ENCODE results near the gene SEZ6. TPM values are rescaled to one million over a fixed set of nuclear protein-coding genes. Genes with fewer than 3 reads are reported as not detected.
A peak's percentile ranks its signal among the peaks of the same experiment; 100 is the strongest.
"Not testable (repeated sequence)": the region's sequence is repeated elsewhere in the genome, so short reads cannot be mapped to it uniquely, and the experiment has no call there.

SEZ6 gene
- total RNA-seq, 3 donors from 2014 or later, result 0.31 to 1.0 TPM; not detected in 1

- ATAC-seq, result no peak
- peaks cover 19% of the 10 kb centered on the region for H3K4me1 ChIP-seq (ENCODE audit: low read depth)
- TF ChIP-seq CTCF (IDR thresholded peaks at IDR 0.05), result no peak
- no peaks in the 10 kb centered on the region for H3K36me3 ChIP-seq (ENCODE audit: low read depth)
- H3K4me3 ChIP-seq, result no peak overlapping the region
- no peak for DNase-seq
- intact Hi-C loops (cut with DNase I, micrococcal nuclease), result no loop called here
- H3K9me3 ChIP-seq, result no peaks in the 10 kb centered on the region
Measured at GRCh38 chr17:28940675-28941074, 65.2 kb downstream of the SEZ6 start.

- Histone ChIP-seq H3K4me3 (no peak overlapping the region), H3K36me3 (ENCODE audit: low read depth) (no peaks in the 10 kb centered on the region), H3K4me1 (ENCODE audit: low read depth) (peaks cover 19% of the 10 kb centered on the region), H3K9me3 (no peaks in the 10 kb centered on the region)
- no peak for TF ChIP-seq CTCF (IDR thresholded peaks at IDR 0.05)
- ATAC-seq (no peak), DNase-seq (no peak)
- intact Hi-C loops (cut with DNase I, micrococcal nuclease), result no loop called here
Measured at GRCh38 chr17:28940142-28940541, 65.7 kb downstream of the SEZ6 start.

GRCh38 chr17:28938552-28938951 is 67.3 kb downstream of the SEZ6 start:
- ATAC-seq (no peak), DNase-seq (no peak)
- Histone ChIP-seq H3K4me1 (ENCODE audit: low read depth) (peaks cover 19% of the 10 kb centered on the region), H3K36me3 (ENCODE audit: low read depth) (no peaks in the 10 kb centered on the region), H3K9me3 (no peaks in the 10 kb centered on the region), H3K4me3 (no peak overlapping the region)
- no peak for TF ChIP-seq CTCF (IDR thresholded peaks at IDR 0.05)
- intact Hi-C loops (cut with DNase I, micrococcal nuclease), result no loop called here

GRCh38 chr17:28937044-28937729 is 68.6 kb downstream of the SEZ6 start:
- Histone ChIP-seq H3K9me3 (no peaks in the 10 kb centered on the region), H3K4me3 (no peak overlapping the region), H3K4me1 (ENCODE audit: low read depth) (peaks cover 19% of the 10 kb centered on the region), H3K36me3 (ENCODE audit: low read depth) (no peaks in the 10 kb centered on the region)
- DNase-seq (no peak), ATAC-seq (peak; percentile 84)
- intact Hi-C loops (cut with DNase I, micrococcal nuclease), result no loop called here
- TF ChIP-seq CTCF (IDR thresholded peaks at IDR 0.05), result no peak

- no peaks in the 10 kb centered on the region for H3K36me3 ChIP-seq (ENCODE audit: low read depth)
- H3K4me3 ChIP-seq, result no peak overlapping the region
- ATAC-seq (no peak), DNase-seq (no peak)
- TF ChIP-seq CTCF (IDR thresholded peaks at IDR 0.05), result no peak
- intact Hi-C loops (cut with DNase I, micrococcal nuclease), result no loop called here
- H3K9me3 ChIP-seq, result no peaks in the 10 kb centered on the region
- H3K4me1 ChIP-seq (ENCODE audit: low read depth), result peaks cover 12% of the 10 kb centered on the region
Measured at GRCh38 chr17:28935744-28936460, 69.9 kb downstream of the SEZ6 start.

GRCh38 chr17:28934508-28934907 is 71.3 kb downstream of the SEZ6 start:
- H3K4me3 ChIP-seq; H3K9me3 ChIP-seq; DNase-seq; ATAC-seq; intact Hi-C loops (cut with DNase I, micrococcal nuclease); H3K36me3 ChIP-seq (ENCODE audit: low read depth): not testable (repeated sequence)
- peaks cover 12% of the 10 kb centered on the region for H3K4me1 ChIP-seq (ENCODE audit: low read depth)
